Uterus (tissue), 2 donors: ENCODE results near the gene FUBP1.

Experiments used
- CTCF ChIP-seq, 4 experiments: fragments of 200-600 bp in 2 of 4; fragments of 450-650 bp in 2 of 4; sonication (generic) in 2 of 4; IDR thresholded peaks; one replicate each; pipeline ENCODE4 v1.5.1; 2016 to 2019; ENCODE audit warnings: antibody characterized with exemption in 4 of 4, mild to moderate bottlenecking in 2 of 4, moderate library complexity in 1 of 4
- POLR2A ChIP-seq, 2 donors: fragments of 450-650 bp; IDR thresholded peaks; one replicate each; pipeline ENCODE4 v1.6.1; 2016; ENCODE audit warnings: antibody characterized with exemption in 2 of 2, mild to moderate bottlenecking in 1 of 2, moderate library complexity in 1 of 2

DNA sequence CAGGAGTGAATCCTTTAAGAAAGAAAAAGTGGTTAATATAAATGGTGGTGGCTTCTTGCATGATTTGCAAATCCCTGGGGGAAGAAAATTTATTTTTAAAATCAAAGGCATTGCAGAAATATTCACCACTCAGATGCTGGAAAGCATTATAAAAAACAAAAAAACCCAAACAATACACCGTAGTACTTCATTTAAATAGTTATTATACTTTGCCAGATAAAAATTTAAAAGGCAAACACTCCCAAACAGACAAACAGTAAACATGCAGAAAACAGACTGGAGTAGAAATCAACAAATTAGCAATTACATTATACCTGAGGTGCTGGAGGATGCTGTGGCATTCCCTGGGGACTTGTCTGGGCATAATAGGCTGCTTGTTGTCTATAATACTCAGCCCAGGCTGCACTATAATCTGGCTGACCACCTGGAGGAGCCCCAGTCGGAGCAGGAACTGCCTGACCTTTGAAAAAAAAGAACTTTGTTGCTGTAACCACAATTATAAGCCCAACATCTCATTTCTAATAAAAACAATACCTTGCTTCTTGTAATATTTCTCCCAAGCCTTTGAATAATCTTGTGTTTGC, 29.9 kb downstream of the FUBP1 start:
- peak in 1 of 4 experiments; percentile 13 for TF ChIP-seq CTCF (IDR thresholded peaks at IDR 0.05)
- no peak for TF ChIP-seq POLR2A (IDR thresholded peaks at IDR 0.05)
